ENCODE results near the gene FUBP3.

Gene FUBP3

GRCh38 chr9:130570208-130570607 is 9.2 kb upstream of the FUBP3 start:
- in situ Hi-C loops (cut with MboI; ENCODE audit: low sequenced_read_pairs, unreplicated experiment) = no loop called here
- DNase-seq (ENCODE audit: low spot score) = no peak
- TF ChIP-seq CTCF (IDR thresholded peaks at IDR 0.05; ENCODE audit: borderline replicate concordance, control extremely low read depth, extremely low read depth, insufficient read depth, missing control alignments) = no peak

- in situ Hi-C loops (cut with MboI; ENCODE audit: low sequenced_read_pairs, unreplicated experiment) = no loop called here
- TF ChIP-seq CTCF (IDR thresholded peaks at IDR 0.05; ENCODE audit: borderline replicate concordance, control extremely low read depth, extremely low read depth, insufficient read depth, missing control alignments) = no peak
- DNase-seq (ENCODE audit: low spot score) = no peak
Measured at GRCh38 chr9:130575514-130575913, 3.9 kb upstream of the FUBP3 start.

GRCh38 chr9:130576176-130576575 is 3.2 kb upstream of the FUBP3 start:
- DNase-seq (ENCODE audit: low spot score) = no peak
- no peak for TF ChIP-seq CTCF (IDR thresholded peaks at IDR 0.05; ENCODE audit: borderline replicate concordance, control extremely low read depth, extremely low read depth, insufficient read depth, missing control alignments)
- in situ Hi-C loops (cut with MboI; ENCODE audit: low sequenced_read_pairs, unreplicated experiment) = no loop called here

GRCh38 chr9:130579738-130580463 is 524 bp downstream of the FUBP3 start:
- in situ Hi-C loops (cut with MboI; ENCODE audit: low sequenced_read_pairs, unreplicated experiment) = no loop called here
- TF ChIP-seq CTCF (IDR thresholded peaks at IDR 0.05; ENCODE audit: borderline replicate concordance, control extremely low read depth, extremely low read depth, insufficient read depth, missing control alignments) = no peak
- no peak for DNase-seq (ENCODE audit: low spot score)

- in situ Hi-C loops (cut with MboI; ENCODE audit: low sequenced_read_pairs, unreplicated experiment) = no loop called here
- no peak for DNase-seq (ENCODE audit: low spot score)
- TF ChIP-seq CTCF (IDR thresholded peaks at IDR 0.05; ENCODE audit: borderline replicate concordance, control extremely low read depth, extremely low read depth, insufficient read depth, missing control alignments) = no peak
Measured at GRCh38 chr9:130581766-130582165, 2.4 kb downstream of the FUBP3 start.

- in situ Hi-C loops (cut with MboI; ENCODE audit: low sequenced_read_pairs, unreplicated experiment) = no loop called here
- TF ChIP-seq CTCF (IDR thresholded peaks at IDR 0.05; ENCODE audit: borderline replicate concordance, control extremely low read depth, extremely low read depth, insufficient read depth, missing control alignments) = no peak
- no peak for DNase-seq (ENCODE audit: low spot score)
Measured at GRCh38 chr9:130583271-130583670, 3.9 kb downstream of the FUBP3 start.

All from GM13976 (cell line).